ENCODE results near the gene TSKU.
"Not testable (repeated sequence)": the region's sequence is repeated elsewhere in the genome, so short reads cannot be mapped to it uniquely, and the experiment has no call there.

The TSKU gene

DNA sequence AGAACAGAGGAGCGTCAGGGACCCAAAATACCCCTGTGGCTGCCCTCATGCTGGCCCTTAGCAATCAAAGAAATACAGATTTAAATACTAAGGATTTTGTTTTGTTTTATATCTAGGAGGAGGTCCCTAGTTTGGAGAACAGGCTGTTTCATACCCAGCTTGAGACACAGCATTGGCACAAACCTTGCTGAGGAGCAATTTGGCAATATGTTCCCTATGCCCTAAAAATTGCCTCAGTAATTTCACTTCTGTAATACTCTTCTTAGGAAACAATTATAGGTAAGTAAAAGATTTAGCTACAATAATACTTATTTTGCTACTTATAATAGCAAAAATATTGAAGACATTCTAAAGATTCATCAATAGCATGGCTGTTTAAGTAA lies 37.0 kb downstream of the TSKU start:
- Histone ChIP-seq H3K27me3 (ENCODE audit: control insufficient read depth, insufficient read depth, low read length) (no peaks in the 10 kb centered on the region), H3K4me3 (ENCODE audit: low read depth, low read length) (no peak overlapping the region), H3K9ac (no peak overlapping the region), H2AFZ (no peak overlapping the region), H3K79me2 (no peaks in the 10 kb centered on the region), H3K36me3 (ENCODE audit: control insufficient read depth, insufficient read depth, low read length) (no peaks in the 10 kb centered on the region), H3K27ac (no peak overlapping the region), H3K9me3 (ENCODE audit: control insufficient read depth, low read length) (no peaks in the 10 kb centered on the region), H3K4me2 (ENCODE audit: low read length) (no peak overlapping the region), H3K4me1 (no peaks in the 10 kb centered on the region)
- TF ChIP-seq, protein P1, sequence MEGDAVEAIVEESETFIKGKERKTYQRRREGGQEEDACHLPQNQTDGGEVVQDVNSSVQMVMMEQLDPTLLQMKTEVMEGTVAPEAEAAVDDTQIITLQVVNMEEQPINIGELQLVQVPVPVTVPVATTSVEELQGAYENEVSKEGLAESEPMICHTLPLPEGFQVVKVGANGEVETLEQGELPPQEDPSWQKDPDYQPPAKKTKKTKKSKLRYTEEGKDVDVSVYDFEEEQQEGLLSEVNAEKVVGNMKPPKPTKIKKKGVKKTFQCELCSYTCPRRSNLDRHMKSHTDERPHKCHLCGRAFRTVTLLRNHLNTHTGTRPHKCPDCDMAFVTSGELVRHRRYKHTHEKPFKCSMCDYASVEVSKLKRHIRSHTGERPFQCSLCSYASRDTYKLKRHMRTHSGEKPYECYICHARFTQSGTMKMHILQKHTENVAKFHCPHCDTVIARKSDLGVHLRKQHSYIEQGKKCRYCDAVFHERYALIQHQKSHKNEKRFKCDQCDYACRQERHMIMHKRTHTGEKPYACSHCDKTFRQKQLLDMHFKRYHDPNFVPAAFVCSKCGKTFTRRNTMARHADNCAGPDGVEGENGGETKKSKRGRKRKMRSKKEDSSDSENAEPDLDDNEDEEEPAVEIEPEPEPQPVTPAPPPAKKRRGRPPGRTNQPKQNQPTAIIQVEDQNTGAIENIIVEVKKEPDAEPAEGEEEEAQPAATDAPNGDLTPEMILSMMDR (IDR thresholded peaks at IDR 0.05), result no peak

DNA sequence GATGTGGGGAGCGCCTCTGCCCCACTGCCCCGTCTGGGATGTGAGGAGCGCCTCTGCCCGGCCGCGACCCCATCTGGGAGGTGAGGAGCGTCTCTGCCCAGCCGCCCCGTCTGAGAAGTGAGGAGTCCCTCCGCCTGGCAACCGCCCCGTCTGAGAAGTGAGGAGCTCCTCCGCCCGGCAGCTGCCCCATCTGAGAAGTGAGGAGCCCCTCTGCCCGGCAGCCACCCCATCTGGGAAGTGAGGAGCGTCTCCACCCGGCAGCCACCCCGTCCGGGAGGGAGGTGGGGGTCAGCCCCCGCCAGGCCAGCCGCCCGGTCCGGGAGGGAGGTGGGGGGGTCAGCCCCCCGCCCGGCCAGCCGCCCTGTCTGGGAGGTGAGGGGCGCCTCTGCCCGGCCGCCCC lies 38.2 kb downstream of the TSKU start:
- not testable (repeated sequence) for H3K79me2 ChIP-seq; H3K9me3 ChIP-seq (ENCODE audit: control insufficient read depth, low read length); H3K27me3 ChIP-seq (ENCODE audit: control insufficient read depth, insufficient read depth, low read length); H3K36me3 ChIP-seq (ENCODE audit: control insufficient read depth, insufficient read depth, low read length); H3K4me1 ChIP-seq; H3K4me3 ChIP-seq (ENCODE audit: low read depth, low read length); H2AFZ ChIP-seq; H3K9ac ChIP-seq; H3K4me2 ChIP-seq (ENCODE audit: low read length); H3K27ac ChIP-seq

DNA sequence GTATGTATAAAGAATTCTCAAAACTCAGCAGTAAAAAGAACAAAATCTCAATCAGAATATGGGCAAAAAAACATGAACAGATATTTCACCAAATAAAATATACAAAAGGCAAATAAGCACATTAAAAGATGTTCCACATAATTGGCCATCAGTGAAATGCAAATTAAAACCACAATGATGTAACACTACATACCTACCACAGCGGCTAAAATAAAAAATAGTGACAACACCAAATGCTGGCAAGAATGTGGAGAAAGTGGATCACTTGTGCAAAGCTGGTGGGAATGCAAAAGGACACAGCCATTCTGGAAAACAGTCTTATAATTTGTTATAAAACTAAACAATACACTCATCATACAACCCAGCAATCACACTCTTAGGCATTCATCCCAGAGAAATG lies 39.2 kb downstream of the TSKU start:
- Histone ChIP-seq H3K9ac (no peak overlapping the region), H3K4me1 (no peaks in the 10 kb centered on the region), H2AFZ (no peak overlapping the region), H3K27ac (no peak overlapping the region), H3K9me3 (ENCODE audit: control insufficient read depth, low read length) (no peaks in the 10 kb centered on the region), H3K4me2 (ENCODE audit: low read length) (no peak overlapping the region), H3K79me2 (no peaks in the 10 kb centered on the region), H3K4me3 (ENCODE audit: low read depth, low read length) (no peak overlapping the region), H3K27me3 (ENCODE audit: control insufficient read depth, insufficient read depth, low read length) (no peaks in the 10 kb centered on the region), H3K36me3 (ENCODE audit: control insufficient read depth, insufficient read depth, low read length) (no peaks in the 10 kb centered on the region)
- TF ChIP-seq, protein P1 (IDR thresholded peaks at IDR 0.05), result no peak

DNA sequence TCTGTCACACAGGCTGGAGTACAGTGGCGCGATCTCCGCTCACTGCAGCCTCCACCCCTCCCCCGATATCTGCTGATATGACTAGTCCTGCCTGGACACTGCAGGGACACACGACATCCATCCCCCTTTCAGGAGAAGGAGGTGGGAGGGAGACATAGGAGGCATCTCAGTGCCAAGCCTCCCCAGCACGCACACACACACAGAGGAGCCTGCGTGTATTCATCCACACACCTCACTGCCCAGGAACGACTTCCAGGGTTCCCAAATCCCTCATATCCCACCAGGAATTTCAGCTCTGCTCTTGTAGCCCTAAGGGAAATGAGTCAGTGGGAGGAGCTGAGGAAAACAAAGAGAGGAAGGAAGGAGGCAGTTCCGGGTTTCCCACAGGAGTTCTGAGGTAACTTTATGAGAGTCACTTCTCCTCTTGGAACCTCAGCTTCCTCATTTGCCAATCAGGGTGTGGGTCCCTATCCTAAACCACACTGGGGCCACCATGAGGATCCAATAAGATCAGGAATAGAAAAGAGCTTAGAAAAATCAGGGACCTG lies 40.4 kb downstream of the TSKU start:
- TF ChIP-seq, protein P1 (IDR thresholded peaks at IDR 0.05), result no peak
- Histone ChIP-seq H3K27me3 (ENCODE audit: control insufficient read depth, insufficient read depth, low read length) (no peaks in the 10 kb centered on the region), H3K4me2 (ENCODE audit: low read length) (no peak overlapping the region), H3K9ac (no peak overlapping the region), H3K79me2 (no peaks in the 10 kb centered on the region), H3K9me3 (ENCODE audit: control insufficient read depth, low read length) (no peaks in the 10 kb centered on the region), H3K4me1 (no peaks in the 10 kb centered on the region), H3K4me3 (ENCODE audit: low read depth, low read length) (no peak overlapping the region), H3K36me3 (ENCODE audit: control insufficient read depth, insufficient read depth, low read length) (no peaks in the 10 kb centered on the region), H2AFZ (no peak overlapping the region), H3K27ac (peak overlapping the region; percentile 89)

DNA sequence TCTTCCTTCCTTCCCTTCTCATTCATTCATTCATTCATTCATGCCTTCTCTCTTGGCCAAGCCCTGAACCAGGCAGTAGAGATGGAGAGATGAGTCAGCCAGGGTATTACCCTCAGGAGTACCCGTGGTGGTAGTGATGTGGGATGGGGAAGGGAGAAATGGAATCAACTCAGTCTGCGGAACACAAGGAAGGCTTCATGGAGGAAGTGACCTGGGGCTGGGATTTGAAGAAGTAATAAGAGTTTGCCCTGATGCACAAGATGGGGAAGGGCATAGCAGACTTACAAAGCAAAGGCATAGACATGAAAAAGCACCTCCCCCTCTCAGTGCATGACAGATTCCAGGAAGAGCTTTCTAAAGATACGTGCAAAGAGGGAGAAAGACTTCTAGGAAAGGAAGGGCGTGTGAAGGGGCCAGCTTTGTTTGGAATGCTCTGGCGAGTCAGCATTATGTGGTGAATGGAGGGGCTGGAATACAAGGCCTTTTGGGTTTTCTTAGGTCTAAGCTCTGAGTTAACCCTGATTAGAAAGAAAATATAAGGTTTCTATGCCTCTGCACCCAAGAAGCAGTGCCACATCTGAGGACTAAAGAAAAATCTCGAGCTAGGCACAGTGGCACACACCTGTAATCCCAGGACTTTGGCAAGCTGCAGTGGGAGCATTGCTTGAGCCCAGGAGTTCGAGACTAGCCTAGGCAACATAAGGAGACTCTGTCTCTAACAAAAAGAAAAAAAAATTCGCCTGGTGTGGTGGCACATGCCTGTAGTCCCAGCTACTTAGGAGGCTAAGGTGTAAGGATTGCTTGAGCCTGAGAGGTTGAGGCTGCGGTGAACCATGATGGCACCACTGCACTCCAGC lies 41.2 kb downstream of the TSKU start:
- TF ChIP-seq, protein P1 (IDR thresholded peaks at IDR 0.05), result no peak
- Histone ChIP-seq H3K9me3 (ENCODE audit: control insufficient read depth, low read length) (no peaks in the 10 kb centered on the region), H3K9ac (no peak overlapping the region), H3K4me1 (no peaks in the 10 kb centered on the region), H2AFZ (no peak overlapping the region), H3K4me3 (ENCODE audit: low read depth, low read length) (no peak overlapping the region), H3K36me3 (ENCODE audit: control insufficient read depth, insufficient read depth, low read length) (no peaks in the 10 kb centered on the region), H3K27ac (peak overlapping the region; percentile 89), H3K4me2 (ENCODE audit: low read length) (no peak overlapping the region), H3K79me2 (no peaks in the 10 kb centered on the region), H3K27me3 (ENCODE audit: control insufficient read depth, insufficient read depth, low read length) (no peaks in the 10 kb centered on the region)
